Ascending aorta (tissue), 2 donors: Measurements from ENCODE around the gene CDK17. TPM values are rescaled to one million over a fixed set of nuclear protein-coding genes. Genes with fewer than 3 reads are reported as not detected.
"Not testable (repeated sequence)": the region's sequence is repeated elsewhere in the genome, so short reads cannot be mapped to it uniquely, and the experiment has no call there.

Source experiments
- DNase-seq, 2 donors: peaks; one replicate each; pipeline ENCODE4 v3.0.0-alpha.2; 2019; ENCODE audit warnings: low spot score in 2 of 2
- H3K27ac ChIP-seq, 2 donors: fragments of 200-600 bp; sonication (generic); one replicate each; pipeline ENCODE4 v1.5.1; 2016 to 2017; ENCODE audit warnings: mild to moderate bottlenecking in 1 of 2
- H3K27me3 ChIP-seq: fragments of 200-600 bp; sonication (generic); one replicate; pipeline ENCODE4 v1.5.1; 2017
- H3K36me3 ChIP-seq, 2 donors: fragments of 200-600 bp; sonication (generic); one replicate each; pipeline ENCODE4 v1.5.1; 2016
- H3K4me1 ChIP-seq, 2 donors: fragments of 200-600 bp; sonication (generic); one replicate each; pipeline ENCODE4 v1.5.1; 2016 to 2017; ENCODE audit warnings: mild to moderate bottlenecking in 1 of 2
- H3K4me3 ChIP-seq, 2 donors: fragments of 200-600 bp; sonication (generic); one replicate each; pipeline ENCODE4 v1.5.1; 2016 to 2017; ENCODE audit warnings: mild to moderate bottlenecking in 1 of 2
- H3K9me3 ChIP-seq, 2 donors: fragments of 200-600 bp; sonication (generic); one replicate each; pipeline ENCODE4 v1.5.1; 2016
- intact Hi-C: fragments of 100-400 bp; cut with DNase I; formaldehyde crosslinking; loops from one replicate; pipeline ENCODE4 v1.15.1; 2023
- total RNA-seq: library from RNA; depleted of rRNA; stranded (reverse); fragments of >200 nt; gene quantifications from one replicate; pipeline ENCODE4 v1.1.0, GENCODE V29; 2016
- TF ChIP-seq, protein P1 (sequence below), 3 experiments: fragments of 200-600 bp in 2 of 3; fragments of 450-650 bp in 1 of 3; sonication (generic) in 2 of 3; IDR thresholded peaks; one replicate each; pipeline ENCODE4 v1.5.1; 2016 to 2019; ENCODE audit warnings: antibody characterized with exemption in 3 of 3, mild to moderate bottlenecking in 1 of 3, moderate library complexity in 1 of 3

Gene CDK17
- total RNA-seq, 1 donor from 2014 or later = 49.7 TPM

GRCh38 chr12:96323906-96324305, 76.3 kb downstream of the CDK17 start:
- H3K4me3 ChIP-seq = no peak overlapping the region
- H3K36me3 ChIP-seq = peaks cover 0 to 6% of the 10 kb centered on the region in 2 donors
- H3K27ac ChIP-seq = no peak overlapping the region
- intact Hi-C loops = no loop called here
- no peaks in the 10 kb centered on the region for H3K9me3 ChIP-seq
- no peaks in the 10 kb centered on the region for H3K27me3 ChIP-seq
- no peaks in the 10 kb centered on the region for H3K4me1 ChIP-seq
- no peak for DNase-seq
- TF ChIP-seq, protein P1, sequence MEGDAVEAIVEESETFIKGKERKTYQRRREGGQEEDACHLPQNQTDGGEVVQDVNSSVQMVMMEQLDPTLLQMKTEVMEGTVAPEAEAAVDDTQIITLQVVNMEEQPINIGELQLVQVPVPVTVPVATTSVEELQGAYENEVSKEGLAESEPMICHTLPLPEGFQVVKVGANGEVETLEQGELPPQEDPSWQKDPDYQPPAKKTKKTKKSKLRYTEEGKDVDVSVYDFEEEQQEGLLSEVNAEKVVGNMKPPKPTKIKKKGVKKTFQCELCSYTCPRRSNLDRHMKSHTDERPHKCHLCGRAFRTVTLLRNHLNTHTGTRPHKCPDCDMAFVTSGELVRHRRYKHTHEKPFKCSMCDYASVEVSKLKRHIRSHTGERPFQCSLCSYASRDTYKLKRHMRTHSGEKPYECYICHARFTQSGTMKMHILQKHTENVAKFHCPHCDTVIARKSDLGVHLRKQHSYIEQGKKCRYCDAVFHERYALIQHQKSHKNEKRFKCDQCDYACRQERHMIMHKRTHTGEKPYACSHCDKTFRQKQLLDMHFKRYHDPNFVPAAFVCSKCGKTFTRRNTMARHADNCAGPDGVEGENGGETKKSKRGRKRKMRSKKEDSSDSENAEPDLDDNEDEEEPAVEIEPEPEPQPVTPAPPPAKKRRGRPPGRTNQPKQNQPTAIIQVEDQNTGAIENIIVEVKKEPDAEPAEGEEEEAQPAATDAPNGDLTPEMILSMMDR (IDR thresholded peaks at IDR 0.05) = no peak

DNA sequence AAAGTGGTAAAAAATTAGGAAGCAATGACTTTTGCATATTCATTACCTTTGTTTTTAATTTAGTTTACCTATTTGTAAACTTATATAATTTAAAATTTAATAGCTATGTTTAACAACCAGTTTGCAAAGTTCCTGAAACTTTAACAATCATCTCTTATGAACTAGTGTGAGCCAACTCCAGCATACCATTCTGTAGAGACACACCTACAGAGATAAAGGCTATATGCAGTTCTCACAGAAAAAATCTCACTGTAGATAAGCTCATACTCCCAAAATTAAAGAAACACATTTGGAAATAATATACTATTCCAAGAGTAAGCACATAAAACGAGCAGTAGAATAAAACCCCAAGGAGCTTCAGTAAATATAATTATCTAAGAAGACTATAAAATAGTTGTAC, 77.5 kb downstream of the CDK17 start:
- H3K27me3 ChIP-seq = no peaks in the 10 kb centered on the region
- no peaks in the 10 kb centered on the region for H3K9me3 ChIP-seq
- DNase-seq = no peak
- intact Hi-C loops = no loop called here
- TF ChIP-seq, protein P1 (IDR thresholded peaks at IDR 0.05) = no peak
- no peaks in the 10 kb centered on the region for H3K4me1 ChIP-seq
- H3K27ac ChIP-seq = no peak overlapping the region
- no peak overlapping the region for H3K4me3 ChIP-seq
- peaks cover 0 to 6% of the 10 kb centered on the region in 2 donors for H3K36me3 ChIP-seq

DNA sequence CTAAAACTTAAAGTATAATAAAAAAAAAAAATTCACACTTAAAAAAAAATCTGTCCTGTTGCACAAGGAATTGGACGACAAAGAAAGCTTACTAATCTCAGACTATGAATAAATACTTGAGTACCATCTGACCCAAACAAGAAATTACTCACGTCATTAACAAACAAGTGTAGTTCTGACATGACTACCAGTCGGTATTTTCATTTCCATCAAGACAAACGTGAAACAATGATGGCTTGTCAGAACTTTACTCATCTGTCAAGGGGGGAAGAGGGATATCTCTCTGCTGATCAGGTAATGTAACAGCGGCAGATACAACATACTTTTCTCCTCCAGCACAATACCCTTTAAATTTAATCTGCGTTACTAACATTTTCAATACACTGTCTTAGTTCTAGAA, 78.3 kb downstream of the CDK17 start:
- Histone ChIP-seq H3K27me3 (no peaks in the 10 kb centered on the region), H3K36me3 (peaks cover 0 to 6% of the 10 kb centered on the region in 2 donors), H3K4me1 (no peaks in the 10 kb centered on the region), H3K9me3 (no peaks in the 10 kb centered on the region), H3K4me3 (no peak overlapping the region), H3K27ac (no peak overlapping the region)
- intact Hi-C loops = no loop called here
- TF ChIP-seq, protein P1 (IDR thresholded peaks at IDR 0.05) = no peak
- no peak for DNase-seq

GRCh38 chr12:96317801-96318200, 82.4 kb downstream of the CDK17 start:
- H3K4me3 ChIP-seq, H3K9me3 ChIP-seq, intact Hi-C loops, H3K36me3 ChIP-seq, H3K27ac ChIP-seq, DNase-seq, H3K4me1 ChIP-seq, H3K27me3 ChIP-seq: not testable (repeated sequence)

DNA sequence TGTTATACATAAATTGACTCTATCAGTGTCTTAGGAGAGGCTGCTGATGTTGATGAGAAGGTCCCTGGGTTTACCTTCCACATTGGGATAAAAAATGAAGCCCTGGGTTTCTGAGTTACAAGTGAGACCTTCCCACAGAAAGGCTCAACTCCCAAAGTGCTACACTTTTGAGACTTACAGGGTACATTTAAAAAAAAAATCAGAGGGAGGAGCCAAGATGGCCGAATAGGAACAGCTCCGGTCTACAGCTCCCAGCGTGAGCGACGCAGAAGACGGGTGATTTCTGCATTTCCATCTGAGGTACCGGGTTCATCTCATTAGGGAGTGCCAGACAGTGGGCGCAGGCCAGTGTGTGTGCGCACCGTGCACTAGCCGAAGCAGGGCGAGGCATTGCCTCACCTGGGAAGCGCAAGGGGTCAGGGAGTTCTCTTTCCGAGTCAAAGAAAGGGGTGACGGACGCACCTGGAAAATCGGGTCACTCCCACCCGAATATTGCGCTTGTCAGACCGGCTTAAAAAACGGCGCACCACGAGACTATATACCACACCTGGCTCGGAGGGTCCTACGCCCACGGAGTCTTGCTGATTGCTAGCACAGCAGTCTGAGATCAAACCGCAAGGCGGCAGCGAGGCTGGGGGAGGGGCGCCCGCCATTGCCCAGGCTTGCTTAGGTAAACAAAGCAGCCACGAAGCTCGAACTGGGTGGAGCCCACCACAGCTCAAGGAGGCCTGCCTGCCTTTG, 84.3 kb downstream of the CDK17 start:
- peak overlapping the region; percentile 36 to 53 for H3K4me3 ChIP-seq
- H3K9me3 ChIP-seq, H3K27ac ChIP-seq, DNase-seq, H3K27me3 ChIP-seq, H3K4me1 ChIP-seq, H3K36me3 ChIP-seq, intact Hi-C loops: not testable (repeated sequence)

- no peak for DNase-seq
- H3K4me1 ChIP-seq = peaks cover 0 to 5% of the 10 kb centered on the region in 2 donors
- no peaks in the 10 kb centered on the region for H3K36me3 ChIP-seq
- no peak overlapping the region for H3K27ac ChIP-seq
- H3K4me3 ChIP-seq = no peak overlapping the region
- H3K9me3 ChIP-seq = no peaks in the 10 kb centered on the region
- intact Hi-C loops = no loop called here
- TF ChIP-seq, protein P1 (IDR thresholded peaks at IDR 0.05) = no peak
- no peaks in the 10 kb centered on the region for H3K27me3 ChIP-seq
Observed at GRCh38 chr12:96314723-96315122, 85.5 kb downstream of the CDK17 start.

DNA sequence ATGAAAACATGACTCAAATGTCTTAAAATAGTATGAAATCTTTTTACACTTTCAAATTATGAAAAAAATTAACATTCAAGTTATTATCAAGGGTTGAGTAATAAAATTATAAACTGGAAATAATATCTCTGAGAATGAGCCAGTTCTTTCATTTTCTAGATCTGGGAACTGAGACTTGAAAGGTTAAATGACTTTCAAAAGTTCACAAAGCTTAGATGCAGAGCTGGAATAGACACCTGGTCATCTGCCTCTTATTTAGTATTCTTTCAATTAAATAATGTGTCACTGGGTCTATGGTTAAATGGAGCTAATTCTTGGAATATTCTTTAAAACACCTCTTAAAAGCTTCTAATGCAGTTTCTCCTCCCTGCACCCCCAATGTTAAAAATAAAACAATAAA, 86.6 kb downstream of the CDK17 start:
- peaks cover 0 to 5% of the 10 kb centered on the region in 2 donors for H3K4me1 ChIP-seq
- no peaks in the 10 kb centered on the region for H3K27me3 ChIP-seq
- H3K9me3 ChIP-seq = no peaks in the 10 kb centered on the region
- DNase-seq = no peak
- intact Hi-C loops = no loop called here
- H3K4me3 ChIP-seq = no peak overlapping the region
- TF ChIP-seq, protein P1 (IDR thresholded peaks at IDR 0.05) = no peak
- H3K36me3 ChIP-seq = no peaks in the 10 kb centered on the region
- H3K27ac ChIP-seq = no peak overlapping the region
